Large intestine (tissue), 3 donors: ENCODE measurements around the gene SREK1IP1. TPM values are rescaled to one million over a fixed set of nuclear protein-coding genes. Genes with fewer than 3 reads are reported as not detected.
A peak's percentile ranks its signal among the peaks of the same experiment; 100 is the strongest.

Experiments
- DNase-seq, 2 donors: peaks; one replicate each; pipeline versions ENCODE4 v3.0.0 to v3.0.0-alpha.2; 2013
- H3K27ac ChIP-seq: one replicate; pipeline ENCODE4 v1.5.1; 2013; ENCODE audit warnings: low read length
- H3K27me3 ChIP-seq: 2 replicates; pipeline ENCODE4 v1.6.1; 2013; ENCODE audit warnings: low read length; ENCODE audit not compliant: control insufficient read depth, insufficient read depth
- H3K36me3 ChIP-seq: 2 replicates; pipeline ENCODE4 v1.6.1; 2013; ENCODE audit warnings: low read length; ENCODE audit not compliant: control insufficient read depth, insufficient read depth
- H3K4me1 ChIP-seq: one replicate; pipeline ENCODE4 v1.6.1; 2013; ENCODE audit warnings: low read length; ENCODE audit not compliant: control insufficient read depth, insufficient read depth
- H3K4me3 ChIP-seq: one replicate; pipeline ENCODE4 v1.5.1; 2013; ENCODE audit warnings: low read length
- H3K9me3 ChIP-seq: one replicate; pipeline ENCODE4 v1.6.1; 2013; ENCODE audit warnings: mild to moderate bottlenecking, low read depth, low read length, moderate library complexity; ENCODE audit not compliant: control insufficient read depth
- WGBS: methylation state at CpG from one replicate; pipeline ENCODE4 v1.1.5; 2013; ENCODE audit warnings: low lambda C conversion rate; ENCODE audit not compliant: insufficient coverage; 5-methylcytosine and 5-hydroxymethylcytosine counted together
- polyA plus RNA-seq: library from polyadenylated mRNA; unstranded; fragments of 120-200 nt; gene quantifications from one replicate; pipeline ENCODE4 v1.2.1, GENCODE V29; 2013

Gene SREK1IP1
- polyA plus RNA-seq, 1 donor = 14.7 TPM

GRCh38 chr5:64794053-64794770 lies 25.7 kb upstream of the SREK1IP1 start:
- peak overlapping the region; percentile 77 for H3K27ac ChIP-seq
- DNase-seq = no peak
- no peaks in the 10 kb centered on the region for H3K9me3 ChIP-seq
- H3K27me3 ChIP-seq = no peaks in the 10 kb centered on the region
- no peaks in the 10 kb centered on the region for H3K36me3 ChIP-seq
- no peak overlapping the region for H3K4me3 ChIP-seq
- WGBS = 79% methylated on average over 3 of the region's 3 CpGs
- H3K4me1 ChIP-seq = peaks cover 19% of the 10 kb centered on the region

GRCh38 chr5:64792469-64792868 lies 24.0 kb upstream of the SREK1IP1 start:
- peak; percentile 56 to 84 for DNase-seq
- Histone ChIP-seq H3K27ac (peak overlapping the region; percentile 77), H3K27me3 (no peaks in the 10 kb centered on the region)

GRCh38 chr5:64790210-64790609 lies 21.7 kb upstream of the SREK1IP1 start:
- DNase-seq = no peak
- no peaks in the 10 kb centered on the region for H3K9me3 ChIP-seq
- H3K27ac ChIP-seq = no peak overlapping the region
- H3K36me3 ChIP-seq = peaks cover 5% of the 10 kb centered on the region
- 100% methylated on average over 1 of the region's 1 CpG for WGBS
- no peak overlapping the region for H3K4me3 ChIP-seq
- peaks cover 19% of the 10 kb centered on the region for H3K4me1 ChIP-seq
- no peaks in the 10 kb centered on the region for H3K27me3 ChIP-seq

More at GRCh38 chr5:64792469-64792868, 24.0 kb upstream of the SREK1IP1 start:
- no peaks in the 10 kb centered on the region for H3K9me3 ChIP-seq
- no peaks in the 10 kb centered on the region for H3K36me3 ChIP-seq
- H3K4me3 ChIP-seq = no peak overlapping the region
- H3K4me1 ChIP-seq = peaks cover 19% of the 10 kb centered on the region

- no peak overlapping the region for H3K27ac ChIP-seq
- no peaks in the 10 kb centered on the region for H3K9me3 ChIP-seq
- no peak for DNase-seq
- peaks cover 5% of the 10 kb centered on the region for H3K36me3 ChIP-seq
- H3K27me3 ChIP-seq = no peaks in the 10 kb centered on the region
- 93% methylated on average over 3 of the region's 3 CpGs for WGBS
- H3K4me3 ChIP-seq = no peak overlapping the region
- H3K4me1 ChIP-seq = peaks cover 19% of the 10 kb centered on the region
Measured at GRCh38 chr5:64789457-64789856, 21.0 kb upstream of the SREK1IP1 start.

- H3K4me3 ChIP-seq = no peak overlapping the region
- no peaks in the 10 kb centered on the region for H3K9me3 ChIP-seq
- 100% methylated on average over 1 of the region's 2 CpGs for WGBS
- H3K27me3 ChIP-seq = no peaks in the 10 kb centered on the region
- DNase-seq = no peak
- H3K4me1 ChIP-seq = peaks cover 15% of the 10 kb centered on the region
- no peak overlapping the region for H3K27ac ChIP-seq
- H3K36me3 ChIP-seq = peaks cover 8% of the 10 kb centered on the region
Measured at GRCh38 chr5:64788156-64788555, 19.7 kb upstream of the SREK1IP1 start.

- Histone ChIP-seq H3K4me3 (no peak overlapping the region), H3K4me1 (no peaks in the 10 kb centered on the region), H3K27ac (no peak overlapping the region), H3K27me3 (no peaks in the 10 kb centered on the region), H3K9me3 (no peaks in the 10 kb centered on the region), H3K36me3 (peaks cover 8% of the 10 kb centered on the region)
- WGBS = 78% methylated on average over 2 of the region's 2 CpGs
- DNase-seq = no peak
Measured at GRCh38 chr5:64786372-64786771, 17.9 kb upstream of the SREK1IP1 start.

GRCh38 chr5:64784451-64785025 lies 16.0 kb upstream of the SREK1IP1 start:
- WGBS = 7% methylated on average over 3 of the region's 3 CpGs
- Histone ChIP-seq H3K27ac (no peak overlapping the region), H3K9me3 (no peaks in the 10 kb centered on the region), H3K4me3 (no peak overlapping the region), H3K4me1 (no peaks in the 10 kb centered on the region), H3K36me3 (peaks cover 8% of the 10 kb centered on the region), H3K27me3 (no peaks in the 10 kb centered on the region)
- peak; percentile 59 to 72 for DNase-seq

GRCh38 chr5:64775291-64775690 lies 6.8 kb upstream of the SREK1IP1 start:
- WGBS = 100% methylated on average over 1 of the region's 1 CpG
- no peaks in the 10 kb centered on the region for H3K27me3 ChIP-seq
- no peak overlapping the region for H3K27ac ChIP-seq

GRCh38 chr5:64773533-64773932 lies 5.0 kb upstream of the SREK1IP1 start:
- peaks cover 5% of the 10 kb centered on the region for H3K36me3 ChIP-seq
- no peak overlapping the region for H3K4me3 ChIP-seq
- DNase-seq = no peak
- H3K4me1 ChIP-seq = peaks cover 7% of the 10 kb centered on the region
- no peaks in the 10 kb centered on the region for H3K9me3 ChIP-seq
- no peaks in the 10 kb centered on the region for H3K27me3 ChIP-seq
- no peak overlapping the region for H3K27ac ChIP-seq
- 80% methylated on average over 1 of the region's 1 CpG for WGBS

More at GRCh38 chr5:64775291-64775690, 6.8 kb upstream of the SREK1IP1 start:
- Histone ChIP-seq H3K9me3 (no peaks in the 10 kb centered on the region), H3K4me3 (no peak overlapping the region), H3K4me1 (peaks cover under 1% of the 10 kb centered on the region), H3K36me3 (peaks cover 5% of the 10 kb centered on the region)
- no peak for DNase-seq

- H3K36me3 ChIP-seq = peaks cover 5% of the 10 kb centered on the region
- H3K27ac ChIP-seq = no peak overlapping the region
- WGBS = 81% methylated on average over 2 of the region's 4 CpGs
- no peak for DNase-seq
- H3K4me3 ChIP-seq = no peak overlapping the region
- no peaks in the 10 kb centered on the region for H3K9me3 ChIP-seq
- H3K4me1 ChIP-seq = peaks cover 13% of the 10 kb centered on the region
- no peaks in the 10 kb centered on the region for H3K27me3 ChIP-seq
Measured at GRCh38 chr5:64771736-64772135, 3.2 kb upstream of the SREK1IP1 start.

GRCh38 chr5:64769855-64770254 lies 1.4 kb upstream of the SREK1IP1 start:
- peak overlapping the region; percentile 72 for H3K4me3 ChIP-seq
- H3K27me3 ChIP-seq = no peaks in the 10 kb centered on the region
- H3K4me1 ChIP-seq = peaks cover 24% of the 10 kb centered on the region
- no peak overlapping the region for H3K27ac ChIP-seq
- no peaks in the 10 kb centered on the region for H3K9me3 ChIP-seq
- no peak for DNase-seq
- peaks cover 4% of the 10 kb centered on the region for H3K36me3 ChIP-seq
